ENCODE data around the gene PRDM2. TPM values are rescaled to one million over a fixed set of nuclear protein-coding genes. Genes with fewer than 3 reads are reported as not detected.
A peak's percentile ranks its signal among the peaks of the same experiment; 100 is the strongest.

Gene PRDM2
- total RNA-seq, 1 donor from 2014 or later, result 68.1 TPM

- intact Hi-C loops (cut with DNase I), result no loop called here
- DNase-seq (ENCODE audit: low spot score), result no peak
- ATAC-seq, result peak; percentile 68
These were observed 82.1 kb downstream of the PRDM2 start for GRCh38 chr1:13781907-13782633.

GRCh38 chr1:13782634-13783360 lies 82.8 kb downstream of the PRDM2 start:
- intact Hi-C loops (cut with DNase I), result no loop called here
- DNase-seq (ENCODE audit: low spot score) (no peak), ATAC-seq (peak; percentile 15)

- ATAC-seq (no peak), DNase-seq (ENCODE audit: low spot score) (no peak)
- intact Hi-C loops (cut with DNase I), result no loop called here
These were observed 83.6 kb downstream of the PRDM2 start for GRCh38 chr1:13783551-13783950.

- DNase-seq (ENCODE audit: low spot score), result no peak
- no peak for ATAC-seq
- intact Hi-C loops (cut with DNase I), result no loop called here
These were observed 85.0 kb downstream of the PRDM2 start for GRCh38 chr1:13784971-13785370.

GRCh38 chr1:13786541-13786940 lies 86.6 kb downstream of the PRDM2 start:
- ATAC-seq (no peak), DNase-seq (ENCODE audit: low spot score) (no peak)
- intact Hi-C loops (cut with DNase I), result no loop called here

GRCh38 chr1:13788795-13789194 lies 88.8 kb downstream of the PRDM2 start:
- intact Hi-C loops (cut with DNase I), result no loop called here
- DNase-seq (ENCODE audit: low spot score) (no peak), ATAC-seq (no peak)

GRCh38 chr1:13790290-13791030 lies 90.5 kb downstream of the PRDM2 start:
- ATAC-seq, result no peak
- intact Hi-C loops (cut with DNase I), result no loop called here
- DNase-seq (ENCODE audit: low spot score), result no peak

GRCh38 chr1:13792419-13792818 lies 92.4 kb downstream of the PRDM2 start:
- intact Hi-C loops (cut with DNase I), result no loop called here
- DNase-seq (ENCODE audit: low spot score), result no peak
- no peak for ATAC-seq

- intact Hi-C loops (cut with DNase I), result no loop called here
- DNase-seq (ENCODE audit: low spot score), result no peak
- ATAC-seq, result no peak
These were observed 93.2 kb downstream of the PRDM2 start for GRCh38 chr1:13793088-13793730.

- DNase-seq (ENCODE audit: low spot score) (no peak), ATAC-seq (no peak)
- intact Hi-C loops (cut with DNase I), result no loop called here
These were observed 94.5 kb downstream of the PRDM2 start for GRCh38 chr1:13794231-13795187.

GRCh38 chr1:13797397-13797796 lies 97.4 kb downstream of the PRDM2 start:
- ATAC-seq (no peak), DNase-seq (ENCODE audit: low spot score) (no peak)
- intact Hi-C loops (cut with DNase I), result no loop called here

GRCh38 chr1:13798120-13798519 lies 98.1 kb downstream of the PRDM2 start:
- intact Hi-C loops (cut with DNase I), result no loop called here
- ATAC-seq, result no peak
- DNase-seq (ENCODE audit: low spot score), result no peak

- ATAC-seq (no peak), DNase-seq (ENCODE audit: low spot score) (no peak)
- intact Hi-C loops (cut with DNase I), result no loop called here
These were observed 99.7 kb downstream of the PRDM2 start for GRCh38 chr1:13799502-13800283.

GRCh38 chr1:13801232-13801631 lies 101.2 kb downstream of the PRDM2 start:
- intact Hi-C loops (cut with DNase I), result no loop called here
- ATAC-seq (no peak), DNase-seq (ENCODE audit: low spot score) (no peak)

GRCh38 chr1:13801655-13802486 lies 101.9 kb downstream of the PRDM2 start:
- ATAC-seq (no peak), DNase-seq (ENCODE audit: low spot score) (no peak)
- intact Hi-C loops (cut with DNase I), result no loop called here

GRCh38 chr1:13802782-13803545 lies 103.0 kb downstream of the PRDM2 start:
- ATAC-seq (no peak), DNase-seq (ENCODE audit: low spot score) (no peak)
- intact Hi-C loops (cut with DNase I), result no loop called here

Measured in sciatic nerve (tissue), 2 donors.